ENCODE data around the gene FRAS1.
"Not testable (repeated sequence)": the region's sequence is repeated elsewhere in the genome, so short reads cannot be mapped to it uniquely, and the experiment has no call there.

The FRAS1 gene

GRCh38 chr4:78217557-78217956, 160.4 kb downstream of the FRAS1 start:
- DNase-seq (ENCODE audit: low spot score) = no peak

- DNase-seq (ENCODE audit: low spot score) = no peak
These were observed 161.1 kb downstream of the FRAS1 start for GRCh38 chr4:78218260-78218659.

GRCh38 chr4:78219825-78220224, 162.7 kb downstream of the FRAS1 start:
- DNase-seq (ENCODE audit: low spot score) = no peak

- DNase-seq (ENCODE audit: low spot score) = no peak
These were observed 163.2 kb downstream of the FRAS1 start for GRCh38 chr4:78220283-78220682.

- DNase-seq (ENCODE audit: low spot score) = no peak
These were observed 165.6 kb downstream of the FRAS1 start for GRCh38 chr4:78222575-78223186.

GRCh38 chr4:78225236-78225635, 168.1 kb downstream of the FRAS1 start:
- DNase-seq (ENCODE audit: low spot score) = no peak

GRCh38 chr4:78226279-78226678, 169.2 kb downstream of the FRAS1 start:
- DNase-seq (ENCODE audit: low spot score) = no peak

GRCh38 chr4:78227411-78228057, 170.4 kb downstream of the FRAS1 start:
- DNase-seq (ENCODE audit: low spot score) = no peak

- no peak for DNase-seq (ENCODE audit: low spot score)
These were observed 178.7 kb downstream of the FRAS1 start for GRCh38 chr4:78235800-78236199.

GRCh38 chr4:78237360-78237759, 180.2 kb downstream of the FRAS1 start:
- no peak for DNase-seq (ENCODE audit: low spot score)

GRCh38 chr4:78242071-78242470, 184.9 kb downstream of the FRAS1 start:
- DNase-seq (ENCODE audit: low spot score) = no peak

GRCh38 chr4:78244705-78245485, 187.8 kb downstream of the FRAS1 start:
- DNase-seq (ENCODE audit: low spot score) = no peak

- DNase-seq (ENCODE audit: low spot score) = no peak
These were observed 190.6 kb downstream of the FRAS1 start for GRCh38 chr4:78247536-78248285.

GRCh38 chr4:78250500-78250899, 193.4 kb downstream of the FRAS1 start:
- no peak for DNase-seq (ENCODE audit: low spot score)

GRCh38 chr4:78252773-78253172, 195.7 kb downstream of the FRAS1 start:
- DNase-seq (ENCODE audit: low spot score) = not testable (repeated sequence)

GRCh38 chr4:78254893-78255292, 197.8 kb downstream of the FRAS1 start:
- no peak for DNase-seq (ENCODE audit: low spot score)

GRCh38 chr4:78265006-78265405, 207.9 kb downstream of the FRAS1 start:
- no peak for DNase-seq (ENCODE audit: low spot score)

- DNase-seq (ENCODE audit: low spot score) = no peak
These were observed 210.7 kb downstream of the FRAS1 start for GRCh38 chr4:78267790-78268189.

- no peak for DNase-seq (ENCODE audit: low spot score)
These were observed 211.5 kb downstream of the FRAS1 start for GRCh38 chr4:78268597-78268996.

- not testable (repeated sequence) for DNase-seq (ENCODE audit: low spot score)
These were observed 218.3 kb downstream of the FRAS1 start for GRCh38 chr4:78275450-78275849.

- DNase-seq (ENCODE audit: low spot score) = no peak
These were observed 229.2 kb downstream of the FRAS1 start for GRCh38 chr4:78286281-78286680.

- no peak for DNase-seq (ENCODE audit: low spot score)
These were observed 231.2 kb downstream of the FRAS1 start for GRCh38 chr4:78288327-78288726.
